A549 (cell line): Measurements from ENCODE around the gene AIG1.

Source experiments
- CTCF ChIP-seq: fragments of >200 bp; sonication (Bioruptor Twin); formaldehyde crosslinking; IDR thresholded peaks from 3 replicates; pipeline ENCODE4 v1.5.1; 2016
- E2F6 ChIP-seq: IDR thresholded peaks from 2 replicates; pipeline ENCODE4 v1.6.1; 2012; ENCODE audit warnings: low read depth, borderline replicate concordance
- EP300 ChIP-seq, 2 experiments: fragments of >200 bp; sonication (Bioruptor Twin); formaldehyde crosslinking; IDR thresholded peaks; 2 replicates in 1 of 2; 3 replicates in 1 of 2; pipeline ENCODE4 v1.6.1; 2016 to 2017
- FOSB ChIP-seq: fragments of 250-450 bp; sonication (Bioruptor Pico); IDR thresholded peaks from 2 replicates; pipeline ENCODE4 v1.5.0; 2020; ENCODE audit warnings: mild to moderate bottlenecking, moderate library complexity
- HEYL ChIP-seq: fragments of 250-450 bp; sonication (Bioruptor Pico); IDR thresholded peaks from 2 replicates; pipeline ENCODE4 v1.8.0; 2021; ENCODE audit warnings: mild to moderate bottlenecking, moderate library complexity
- MAFK ChIP-seq: fragments of 450-650 bp; IDR thresholded peaks from 2 replicates; pipeline ENCODE4 v1.6.1; 2014; ENCODE audit not compliant: partially characterized antibody
- RCOR1 ChIP-seq: fragments of 150-350 bp; IDR thresholded peaks from 2 replicates; pipeline ENCODE4 v1.6.1; 2014; ENCODE audit warnings: antibody characterized with exemption, low read length, low read depth
- REST ChIP-seq: fragments of 200-600 bp; sonication (generic); IDR thresholded peaks from 2 replicates; pipeline ENCODE4 v1.6.1; 2016; ENCODE audit warnings: antibody characterized with exemption, mild to moderate bottlenecking, moderate library complexity
- SMC3 ChIP-seq: fragments of >200 bp; sonication (Bioruptor Twin); formaldehyde crosslinking; IDR thresholded peaks from 3 replicates; pipeline ENCODE4 v1.6.1; 2018; ENCODE audit warnings: inconsistent platforms

GRCh38 chr6:143107911-143108761 is 47.4 kb downstream of the AIG1 start:
- TF ChIP-seq CTCF (no peak), MAFK (no peak), RCOR1 (no peak), EP300 (IDR thresholded peaks at IDR 0.05) (no peak), FOSB (CRISPR knock-in tag) (no peak), E2F6 (no peak), REST (no peak), SMC3 (no peak), HEYL (CRISPR knock-in tag) (no peak)
